NT2/D1 (cell line): Measurements from ENCODE around the gene ZNF823.
"Not testable (repeated sequence)": the region's sequence is repeated elsewhere in the genome, so short reads cannot be mapped to it uniquely, and the experiment has no call there.

ENCODE experiments used
- DNase-seq: peaks from one replicate; pipeline ENCODE4 v3.0.0-alpha.2; 2011; ENCODE audit warnings: low read depth, low spot score
- H3K27me3 ChIP-seq: 2 replicates; pipeline ENCODE4 v1.6.0; 2011; ENCODE audit warnings: mild to moderate bottlenecking; ENCODE audit not compliant: insufficient read length, insufficient read depth
- H3K36me3 ChIP-seq: 2 replicates; pipeline ENCODE4 v1.6.1; 2011; ENCODE audit warnings: mild to moderate bottlenecking, low read length, mixed read lengths; ENCODE audit not compliant: insufficient read depth, insufficient read length
- H3K4me1 ChIP-seq: 2 replicates; pipeline ENCODE4 v1.5.1; 2011; ENCODE audit not compliant: insufficient read depth, insufficient read length
- H3K4me3 ChIP-seq: 2 replicates; pipeline ENCODE4 v1.5.1; 2011; ENCODE audit warnings: low read depth; ENCODE audit not compliant: insufficient read length
- H3K9ac ChIP-seq: 2 replicates; pipeline ENCODE4 v1.6.0; 2011; ENCODE audit warnings: low read depth; ENCODE audit not compliant: insufficient read length
- H3K9me3 ChIP-seq: 2 replicates; pipeline ENCODE4 v1.5.1; 2011; ENCODE audit warnings: mild to moderate bottlenecking, low read length; ENCODE audit not compliant: insufficient read depth
- SUZ12 ChIP-seq: IDR thresholded peaks from 2 replicates; pipeline ENCODE4 v1.6.1; 2011; ENCODE audit not compliant: insufficient read length, insufficient read depth; ENCODE audit errors: extremely low read depth
- YY1 ChIP-seq: IDR thresholded peaks from 2 replicates; pipeline ENCODE4 v1.6.1; 2011; ENCODE audit not compliant: insufficient read length, insufficient read depth
- ZNF274 ChIP-seq: IDR thresholded peaks from 2 replicates; pipeline ENCODE4 v1.6.1; 2011; ENCODE audit warnings: mild to moderate bottlenecking, low read depth, low read length

Gene ZNF823

DNA sequence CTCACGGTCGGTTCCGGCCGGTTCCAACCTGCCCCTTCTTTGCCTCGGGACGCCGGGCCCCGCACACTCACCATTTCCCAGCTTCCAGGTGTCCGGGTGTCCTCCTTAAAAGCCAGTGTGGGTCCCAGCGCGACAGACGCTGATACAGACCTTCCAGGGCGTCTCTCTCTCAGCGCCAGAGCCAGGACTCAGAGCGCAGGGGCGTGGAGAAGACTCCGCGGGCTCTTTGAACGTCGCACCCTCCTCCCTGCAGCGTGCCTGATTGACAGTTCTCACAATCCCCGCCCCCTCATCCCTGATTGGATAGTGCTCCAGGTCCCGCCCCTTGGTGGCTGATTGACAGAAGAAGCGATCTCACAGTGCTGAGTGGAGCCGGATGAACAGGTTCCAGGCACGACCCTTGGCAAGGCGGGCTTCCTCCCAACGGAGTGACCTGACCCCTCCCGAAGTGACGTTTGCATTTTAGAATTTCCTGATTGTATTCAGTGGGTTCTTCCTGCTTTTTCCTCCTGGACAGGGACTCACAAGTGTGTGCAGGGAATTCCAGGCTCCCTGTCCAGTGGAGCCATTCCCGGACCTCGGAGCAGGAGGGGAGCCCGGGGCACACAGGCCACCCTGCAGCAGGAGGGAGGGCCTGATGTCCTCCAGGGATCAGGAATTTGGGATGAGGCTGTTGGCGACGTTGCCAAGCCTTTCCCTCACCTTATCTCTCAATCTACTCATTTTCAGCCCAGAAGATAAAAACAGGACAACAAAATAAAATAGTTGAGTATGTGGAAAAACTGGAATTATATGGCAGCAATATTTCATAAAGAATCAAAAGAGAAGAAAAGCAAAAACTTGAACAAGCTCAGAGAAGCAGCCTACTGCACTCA is at the start of gene ZNF823:
ZNF823 (minus strand) TSS at position 201 of the 875 bp plus-strand sequence; CDS start at position 74, 127 bp downstream.
- Histone ChIP-seq H3K27me3 (peaks cover 3% of the 10 kb centered on the region), H3K9ac (peak within 1 kb of the TSS; percentile 95), H3K4me1 (no peaks in the 10 kb centered on the region), H3K36me3 (peaks cover 9% of the 10 kb centered on the region), H3K9me3 (no peaks in the 10 kb centered on the region), H3K4me3 (peak within 1 kb of the TSS; percentile 86)
- DNase-seq, result peak; percentile 99
- no peak for TF ChIP-seq ZNF274
- TF ChIP-seq YY1, result no peak
- TF ChIP-seq SUZ12, result no peak

DNA sequence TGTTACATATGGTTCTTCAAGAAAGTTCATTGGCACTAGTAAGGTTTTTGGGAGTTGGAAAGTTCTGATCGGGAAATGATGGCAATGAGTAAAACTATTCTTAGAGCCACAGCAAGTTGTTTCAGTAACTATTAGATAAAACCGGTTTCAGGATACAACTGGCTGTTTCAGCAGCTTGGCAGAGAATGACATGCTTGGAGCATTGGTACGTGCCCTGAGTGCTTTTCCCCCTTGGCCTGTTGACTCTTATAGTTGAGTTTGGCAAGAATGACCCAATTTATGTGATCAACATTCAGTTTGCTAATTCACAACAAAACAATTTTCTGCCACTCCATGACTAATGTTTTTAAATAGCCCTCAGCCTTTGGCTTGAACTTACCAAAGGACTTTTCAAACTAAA is 48.8 kb upstream of the ZNF823 start:
- no peaks in the 10 kb centered on the region for H3K36me3 ChIP-seq
- H3K4me3 ChIP-seq, result no peak overlapping the region
- no peaks in the 10 kb centered on the region for H3K4me1 ChIP-seq
- H3K9me3 ChIP-seq, result peaks cover 11% of the 10 kb centered on the region
- no peak overlapping the region for H3K9ac ChIP-seq
- DNase-seq, result no peak
- H3K27me3 ChIP-seq, result no peaks in the 10 kb centered on the region
- TF ChIP-seq SUZ12, result no peak
- no peak for TF ChIP-seq YY1
- no peak for TF ChIP-seq ZNF274

GRCh38 chr19:11784356-11784755 is 45.6 kb upstream of the ZNF823 start:
- no peaks in the 10 kb centered on the region for H3K27me3 ChIP-seq
- H3K9me3 ChIP-seq, result peaks cover 42% of the 10 kb centered on the region
- H3K9ac ChIP-seq, result no peak overlapping the region
- DNase-seq, result no peak
- H3K4me3 ChIP-seq, result no peak overlapping the region
- peaks cover 18% of the 10 kb centered on the region for H3K36me3 ChIP-seq
- TF ChIP-seq ZNF274 (no peak), YY1 (no peak), SUZ12 (no peak)
- no peaks in the 10 kb centered on the region for H3K4me1 ChIP-seq

DNA sequence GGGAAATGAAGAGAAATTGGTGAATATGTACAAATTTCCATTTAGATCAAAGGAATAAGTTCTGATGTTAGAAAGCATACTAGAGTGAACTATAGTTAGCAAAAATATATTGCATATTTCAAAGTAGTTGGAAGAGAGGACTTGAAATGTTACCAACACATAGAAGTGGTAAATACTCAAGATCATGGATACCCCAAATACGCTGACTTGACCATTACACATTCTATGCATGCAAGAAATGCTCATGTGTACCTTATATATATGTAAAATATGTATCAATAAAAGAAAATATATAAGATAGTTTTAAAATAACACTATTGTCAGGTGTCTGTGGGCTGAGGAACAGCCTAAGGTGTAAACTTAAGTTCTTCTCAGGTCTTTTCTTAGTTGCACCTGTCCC is 45.0 kb upstream of the ZNF823 start:
- no peaks in the 10 kb centered on the region for H3K4me1 ChIP-seq
- peaks cover 47% of the 10 kb centered on the region for H3K9me3 ChIP-seq
- TF ChIP-seq ZNF274, result no peak
- no peak for TF ChIP-seq YY1
- no peak for TF ChIP-seq SUZ12
- no peaks in the 10 kb centered on the region for H3K27me3 ChIP-seq
- H3K9ac ChIP-seq, result no peak overlapping the region
- no peak for DNase-seq
- no peak overlapping the region for H3K4me3 ChIP-seq
- peaks cover 22% of the 10 kb centered on the region for H3K36me3 ChIP-seq

DNA sequence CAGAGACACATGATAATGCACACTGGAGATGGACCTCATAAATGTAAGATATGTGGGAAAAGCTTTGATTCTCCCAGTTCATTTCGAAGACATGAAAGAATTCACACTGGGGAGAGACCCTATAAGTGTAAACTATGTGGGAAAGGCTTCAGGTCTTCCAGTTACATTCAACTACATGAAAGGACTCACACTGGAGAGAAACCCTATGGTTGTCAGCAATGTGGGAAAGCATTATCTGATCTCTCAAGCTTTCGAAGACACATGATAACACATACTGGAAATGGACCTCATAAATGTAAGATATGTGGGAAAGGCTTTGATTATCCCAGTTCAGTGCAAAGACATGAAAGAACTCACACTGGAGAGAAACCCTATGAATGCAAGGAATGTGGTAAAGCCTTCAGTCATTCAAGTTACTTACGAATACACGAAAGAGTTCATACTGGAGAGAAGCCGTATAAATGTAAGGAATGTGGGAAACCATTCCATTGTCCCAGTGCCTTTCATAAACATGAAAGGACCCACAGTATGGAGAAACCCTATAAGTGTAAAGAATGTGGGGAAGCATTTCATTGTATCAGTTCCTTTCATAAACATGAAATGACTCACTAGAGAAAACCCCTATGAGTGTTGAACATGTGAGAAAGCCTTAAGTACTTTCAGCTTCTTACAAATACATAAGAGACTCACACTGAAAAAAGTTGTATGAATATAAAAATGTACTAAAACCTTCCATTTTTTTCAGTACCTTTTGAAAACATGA is 42.7 kb upstream of the ZNF823 start:
- TF ChIP-seq ZNF274, result 0 out of 2 replicates have a peak, but pooled peaks have one; percentile 49
- TF ChIP-seq SUZ12, result no peak
- H3K36me3 ChIP-seq, result peaks cover 27% of the 10 kb centered on the region

GRCh38 chr19:11780431-11781020 is 41.8 kb upstream of the ZNF823 start:
- H3K36me3 ChIP-seq, result peaks cover 27% of the 10 kb centered on the region
- no peak for DNase-seq
- H3K27me3 ChIP-seq, result no peaks in the 10 kb centered on the region
- H3K9ac ChIP-seq, result no peak overlapping the region
- no peaks in the 10 kb centered on the region for H3K4me1 ChIP-seq
- H3K9me3 ChIP-seq, result peaks cover 59% of the 10 kb centered on the region
- TF ChIP-seq ZNF274, result peak; percentile 28; the same call in 1 of the 2 replicates
- no peak for TF ChIP-seq YY1
- H3K4me3 ChIP-seq, result no peak overlapping the region

More for the DNA sequence above, 42.7 kb upstream of the ZNF823 start:
- no peaks in the 10 kb centered on the region for H3K27me3 ChIP-seq
- no peak overlapping the region for H3K9ac ChIP-seq
- DNase-seq, result no peak
- peaks cover 59% of the 10 kb centered on the region for H3K9me3 ChIP-seq
- no peaks in the 10 kb centered on the region for H3K4me1 ChIP-seq
- H3K4me3 ChIP-seq, result no peak overlapping the region

DNA sequence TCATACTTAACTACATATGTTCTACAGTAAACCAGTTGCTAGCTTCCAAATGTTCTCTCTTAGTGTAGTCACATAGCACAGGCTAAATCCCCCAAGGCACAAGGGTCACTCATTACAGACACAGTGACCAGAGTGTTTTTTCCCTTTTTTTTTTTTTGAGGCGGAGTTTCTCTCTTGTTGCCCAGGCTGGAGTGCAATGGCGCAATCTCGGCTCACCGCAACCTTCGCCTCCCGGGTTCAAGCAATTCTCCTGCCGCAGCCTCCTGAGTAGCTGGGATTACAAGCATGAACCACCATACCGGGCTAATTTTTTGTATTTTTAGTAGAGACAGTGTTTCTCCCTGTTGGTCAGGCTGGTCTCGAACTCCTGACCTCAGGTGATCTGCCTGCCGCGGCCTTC is 37.9 kb upstream of the ZNF823 start:
- H3K4me1 ChIP-seq, DNase-seq, H3K9ac ChIP-seq, H3K27me3 ChIP-seq, H3K4me3 ChIP-seq: not testable (repeated sequence)
- Histone ChIP-seq H3K36me3 (peaks cover 27% of the 10 kb centered on the region), H3K9me3 (peaks cover 50% of the 10 kb centered on the region)

GRCh38 chr19:11771520-11771919 is 32.8 kb upstream of the ZNF823 start:
- peaks cover 27% of the 10 kb centered on the region; the same call in 1 of the 2 replicates for H3K9me3 ChIP-seq
- not testable (repeated sequence) for H3K4me1 ChIP-seq, H3K4me3 ChIP-seq, H3K36me3 ChIP-seq, H3K9ac ChIP-seq, DNase-seq
- H3K27me3 ChIP-seq, result peaks cover 19% of the 10 kb centered on the region
